Progenitor cell of endocrine pancreas (in vitro differentiated cells): ENCODE data around the gene ARV1. TPM values are rescaled to one million over a fixed set of nuclear protein-coding genes. Genes with fewer than 3 reads are reported as not detected.

Experiments used
- DNase-seq: peaks from one replicate; pipeline ENCODE4 v3.0.0; 2021; ENCODE audit warnings: low spot score; ENCODE audit not compliant: unreplicated experiment
- H3K27ac Mint-ChIP-seq: 2 replicates; pipeline ENCODE4 v1.8.0; 2021; ENCODE audit warnings: mild to moderate bottlenecking, moderate library complexity, mixed read lengths
- H3K27me3 Mint-ChIP-seq: 2 replicates; pipeline ENCODE4 v1.8.0; 2021; ENCODE audit warnings: mixed read lengths
- H3K36me3 Mint-ChIP-seq: 2 replicates; pipeline ENCODE4 v1.8.0; 2022; ENCODE audit warnings: mixed read lengths; ENCODE audit not compliant: insufficient read depth
- H3K4me1 Mint-ChIP-seq: 2 replicates; pipeline ENCODE4 v1.8.0; 2021; ENCODE audit warnings: low read depth, mixed read lengths
- H3K4me3 Mint-ChIP-seq: 2 replicates; pipeline ENCODE4 v1.8.0; 2021; ENCODE audit warnings: low read depth, mild to moderate bottlenecking, moderate library complexity, mixed read lengths
- H3K9me3 Mint-ChIP-seq: 2 replicates; pipeline ENCODE4 v1.8.0; 2021; ENCODE audit warnings: low read depth, mixed read lengths
- CTCF ChIP-seq: fragments of 200-600 bp; sonication (generic); IDR thresholded peaks from one replicate; pipeline ENCODE4 v1.5.0; 2021; ENCODE audit warnings: antibody characterized with exemption, mild to moderate bottlenecking; ENCODE audit not compliant: unreplicated experiment
- total RNA-seq: library from RNA; stranded (reverse); gene quantifications from 2 replicates; pipeline ENCODE4 v1.2.1, GENCODE V29; 2021

Gene ARV1
- total RNA-seq, 1 donor from 2014 or later, result 14.4 TPM

GRCh38 chr1:230938924-230939368 lies 39.9 kb upstream of the ARV1 start:
- DNase-seq, result no peak
- Mint-ChIP-seq H3K36me3 (peaks cover 12% of the 10 kb centered on the region), H3K4me1 (peaks cover 27% of the 10 kb centered on the region), H3K27ac (peak overlapping the region; percentile 34), H3K4me3 (peak overlapping the region; percentile 1), H3K9me3 (no peaks in the 10 kb centered on the region), H3K27me3 (no peaks in the 10 kb centered on the region)
- no peak for TF ChIP-seq CTCF

GRCh38 chr1:230939806-230940489 lies 38.9 kb upstream of the ARV1 start:
- no peak overlapping the region for H3K27ac Mint-ChIP-seq
- H3K4me3 Mint-ChIP-seq, result no peak overlapping the region
- no peak for DNase-seq
- TF ChIP-seq CTCF, result no peak
- no peaks in the 10 kb centered on the region for H3K9me3 Mint-ChIP-seq
- no peaks in the 10 kb centered on the region for H3K27me3 Mint-ChIP-seq
- peaks cover 27% of the 10 kb centered on the region for H3K4me1 Mint-ChIP-seq
- H3K36me3 Mint-ChIP-seq, result peaks cover 14% of the 10 kb centered on the region

GRCh38 chr1:230940848-230941247 lies 38.0 kb upstream of the ARV1 start:
- no peaks in the 10 kb centered on the region for H3K9me3 Mint-ChIP-seq
- TF ChIP-seq CTCF, result no peak
- peaks cover 27% of the 10 kb centered on the region for H3K4me1 Mint-ChIP-seq

GRCh38 chr1:230943048-230943593 lies 35.8 kb upstream of the ARV1 start:
- Mint-ChIP-seq H3K27ac (no peak overlapping the region), H3K4me3 (no peak overlapping the region), H3K27me3 (no peaks in the 10 kb centered on the region), H3K4me1 (peaks cover 21% of the 10 kb centered on the region), H3K9me3 (no peaks in the 10 kb centered on the region), H3K36me3 (peaks cover 9% of the 10 kb centered on the region)
- DNase-seq, result no peak
- no peak for TF ChIP-seq CTCF

More at GRCh38 chr1:230940848-230941247, 38.0 kb upstream of the ARV1 start:
- Mint-ChIP-seq H3K4me3 (no peak overlapping the region), H3K36me3 (peaks cover 11% of the 10 kb centered on the region), H3K27ac (no peak overlapping the region), H3K27me3 (no peaks in the 10 kb centered on the region)
- no peak for DNase-seq

- Mint-ChIP-seq H3K27me3 (no peaks in the 10 kb centered on the region), H3K27ac (no peak overlapping the region), H3K4me3 (no peak overlapping the region)
Measured at GRCh38 chr1:230948301-230948700, 30.6 kb upstream of the ARV1 start.

More at GRCh38 chr1:230948301-230948700, 30.6 kb upstream of the ARV1 start:
- Mint-ChIP-seq H3K9me3 (no peaks in the 10 kb centered on the region), H3K36me3 (peaks cover 9% of the 10 kb centered on the region), H3K4me1 (peaks cover 5% of the 10 kb centered on the region)
- no peak for TF ChIP-seq CTCF
- no peak for DNase-seq
